Cortex of kidney (tissue), 1 donor: ENCODE measurements around the gene SPG7.
"Not testable (repeated sequence)": the region's sequence is repeated elsewhere in the genome, so short reads cannot be mapped to it uniquely, and the experiment has no call there.

ENCODE experiments used
- DNase-seq: peaks from one replicate; lab custom pipeline; 2025; lab: John Stamatoyannopoulos, UW

SPG7 gene

DNA sequence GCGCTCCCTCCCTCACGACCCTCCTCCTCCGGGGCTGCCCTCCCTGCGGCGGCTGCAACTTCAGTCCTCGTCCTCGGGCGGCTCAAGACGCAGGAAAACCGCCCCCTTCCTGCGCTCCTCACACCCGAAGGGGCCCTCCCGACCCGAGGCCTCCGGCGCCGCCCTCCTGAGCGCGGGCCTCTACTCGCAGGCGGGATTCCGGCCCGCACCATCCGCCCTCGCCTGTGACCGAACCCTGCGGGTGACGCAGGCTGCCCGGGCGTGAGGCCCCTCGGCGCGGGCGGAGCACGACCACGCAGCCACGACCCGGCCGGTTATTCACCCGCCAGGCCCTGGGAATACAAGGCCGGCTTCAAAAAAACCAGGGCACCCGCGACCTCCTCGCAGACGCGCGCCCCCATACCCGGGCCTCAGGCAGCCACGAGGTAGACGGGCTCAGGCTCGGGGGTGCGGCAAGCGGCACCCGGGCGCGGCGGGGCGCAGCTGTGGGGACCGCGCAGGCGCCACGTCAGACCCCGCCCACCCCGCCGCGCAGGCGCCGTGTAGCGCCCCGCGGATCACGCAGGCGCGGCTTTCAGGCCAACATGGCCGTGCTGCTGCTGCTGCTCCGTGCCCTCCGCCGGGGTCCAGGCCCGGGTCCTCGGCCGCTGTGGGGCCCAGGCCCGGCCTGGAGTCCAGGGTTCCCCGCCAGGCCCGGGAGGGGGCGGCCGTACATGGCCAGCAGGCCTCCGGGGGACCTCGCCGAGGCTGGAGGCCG, at the start of gene SPG7:
Gene SPG7, plus strand, starts transcription at position 570 of the 757 bp plus-strand sequence. Its CDS starts 15 bp downstream, at position 585.
- DNase-seq, result no peak

DNA sequence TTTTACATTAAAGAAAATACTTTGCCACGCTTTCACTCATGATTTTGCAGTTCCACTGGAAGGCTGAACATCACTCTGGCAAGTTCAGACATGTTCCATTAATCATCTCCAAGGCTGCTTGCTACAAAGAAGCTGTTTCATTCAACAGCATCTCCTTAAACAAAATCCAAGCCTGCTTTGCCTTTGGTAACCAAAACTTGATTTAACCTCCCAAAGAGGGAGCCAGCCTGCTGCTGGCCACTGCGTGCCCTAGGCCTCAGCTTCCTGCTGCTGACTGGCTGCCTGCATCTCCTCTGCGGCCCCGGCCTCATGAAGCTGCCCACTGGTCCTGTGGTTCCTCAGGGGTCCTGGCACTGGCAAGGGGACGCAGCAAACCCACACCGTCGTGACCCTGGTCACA, 49.7 kb upstream of the SPG7 start:
- no peak for DNase-seq

DNA sequence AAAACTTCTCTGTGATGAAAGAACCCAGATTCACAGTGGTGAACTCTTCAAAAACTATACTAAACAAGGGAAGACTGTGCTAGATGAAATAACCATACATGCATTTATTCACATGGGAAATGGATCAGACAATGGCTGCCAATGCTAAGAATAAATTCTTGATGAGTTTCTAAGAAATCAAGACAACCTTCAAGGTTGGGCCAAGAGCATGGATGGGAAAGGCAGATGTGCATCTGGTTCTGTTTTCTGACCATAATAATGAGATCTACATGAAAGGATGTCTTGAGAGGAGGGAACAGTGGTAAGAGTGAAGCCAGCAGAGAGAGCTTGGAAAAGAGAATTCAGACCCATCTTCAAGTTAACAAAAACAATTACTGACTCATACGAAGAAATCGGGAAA, 49.2 kb upstream of the SPG7 start:
- no peak for DNase-seq

DNA sequence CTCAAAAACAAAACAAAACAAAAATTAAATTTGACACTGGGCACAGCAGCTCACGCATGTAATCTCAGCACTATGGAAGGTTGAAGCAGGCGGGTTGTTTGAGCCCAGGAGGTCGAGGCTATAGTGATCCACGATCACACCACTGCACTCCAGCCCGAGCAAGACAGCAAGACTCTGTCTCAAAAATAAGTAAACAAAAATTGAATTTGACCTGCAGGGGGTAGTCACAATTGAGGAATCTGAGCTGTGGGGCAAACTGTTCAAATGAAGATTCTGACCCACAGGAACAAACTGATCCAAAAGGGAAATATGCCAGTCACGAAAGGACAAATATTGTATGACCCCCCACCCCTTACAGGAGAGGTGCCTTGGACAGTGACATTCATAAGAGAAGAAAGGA, 47.6 kb upstream of the SPG7 start:
- DNase-seq, result no peak

DNA sequence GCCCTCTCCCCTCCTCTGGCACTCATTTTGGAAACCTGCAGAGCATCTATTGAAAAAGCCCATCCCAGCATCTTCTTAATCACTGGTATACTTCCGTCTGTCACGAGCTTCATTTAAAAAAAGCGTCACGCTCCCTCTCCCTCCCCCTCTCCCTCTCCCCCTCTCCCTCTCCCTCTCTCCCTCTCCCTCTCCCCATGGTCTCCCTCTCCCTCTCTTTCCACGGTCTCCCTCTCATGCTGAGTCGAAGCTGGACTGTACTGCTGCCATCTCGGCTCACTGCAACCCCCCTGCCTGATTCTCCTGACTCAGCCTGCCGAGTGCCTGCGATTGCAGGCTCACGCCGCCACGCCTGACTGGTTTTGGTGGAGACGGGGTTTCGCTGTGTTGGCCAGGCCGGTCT, 46.3 kb upstream of the SPG7 start:
- not testable (repeated sequence) for DNase-seq

DNA sequence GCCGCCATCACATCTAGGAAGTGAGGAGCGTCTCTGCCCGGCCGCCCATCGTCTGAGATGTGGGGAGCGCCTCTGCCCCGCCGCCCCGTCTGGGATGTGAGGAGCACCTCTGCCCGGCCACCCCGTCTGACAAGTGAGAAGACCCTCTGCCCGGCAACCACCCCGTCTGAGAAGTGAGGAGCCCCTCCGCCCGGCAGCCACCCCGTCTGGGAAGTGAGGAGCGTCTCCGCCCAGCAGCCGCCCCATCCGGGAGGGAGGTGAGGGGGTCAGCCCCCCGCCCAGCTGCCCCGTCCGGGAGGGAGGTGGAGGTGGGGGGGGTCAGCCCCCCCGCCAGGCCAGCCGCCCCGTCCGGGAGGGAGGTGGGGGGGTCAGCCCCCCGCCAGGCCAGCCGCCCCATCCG, 45.6 kb upstream of the SPG7 start:
- DNase-seq, result not testable (repeated sequence)

DNA sequence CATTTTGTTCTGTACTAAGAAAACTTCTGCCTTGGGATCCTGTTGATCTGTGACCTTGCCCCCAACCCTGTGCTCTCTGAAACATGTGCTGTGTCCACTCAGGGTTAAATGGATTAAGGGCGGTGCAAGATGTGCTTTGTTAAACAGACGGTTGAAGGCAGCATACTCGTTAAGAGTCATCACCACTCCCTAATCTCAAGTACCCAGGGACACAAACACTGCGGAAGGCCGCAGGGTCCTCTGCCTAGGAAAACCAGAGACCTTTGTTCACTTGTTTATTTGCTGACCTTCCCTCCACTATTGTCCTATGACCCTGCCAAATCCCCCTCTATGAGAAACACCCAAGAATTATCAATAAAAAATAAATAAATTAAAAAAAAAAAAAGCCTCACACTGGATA, 44.9 kb upstream of the SPG7 start:
- not testable (repeated sequence) for DNase-seq

DNA sequence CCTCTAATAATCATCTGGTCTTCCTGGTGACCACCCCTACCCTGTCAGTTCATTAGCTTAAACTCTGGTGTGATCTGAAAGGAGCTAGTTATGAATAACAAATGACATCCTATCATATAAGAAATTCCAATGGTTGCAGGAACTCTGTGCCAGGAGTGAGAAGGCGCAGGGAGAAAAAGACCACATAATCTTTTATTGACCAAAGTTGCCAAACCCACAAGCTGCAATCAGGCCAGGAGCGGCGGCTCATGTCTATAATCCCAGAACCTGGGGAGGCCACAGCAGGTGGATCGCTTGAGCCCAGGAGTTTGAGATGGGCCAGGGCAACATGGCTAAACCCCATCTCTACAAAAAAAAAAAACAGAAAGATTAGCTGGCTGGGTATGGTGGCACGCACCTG, 41.3 kb upstream of the SPG7 start:
- DNase-seq, result no peak

DNA sequence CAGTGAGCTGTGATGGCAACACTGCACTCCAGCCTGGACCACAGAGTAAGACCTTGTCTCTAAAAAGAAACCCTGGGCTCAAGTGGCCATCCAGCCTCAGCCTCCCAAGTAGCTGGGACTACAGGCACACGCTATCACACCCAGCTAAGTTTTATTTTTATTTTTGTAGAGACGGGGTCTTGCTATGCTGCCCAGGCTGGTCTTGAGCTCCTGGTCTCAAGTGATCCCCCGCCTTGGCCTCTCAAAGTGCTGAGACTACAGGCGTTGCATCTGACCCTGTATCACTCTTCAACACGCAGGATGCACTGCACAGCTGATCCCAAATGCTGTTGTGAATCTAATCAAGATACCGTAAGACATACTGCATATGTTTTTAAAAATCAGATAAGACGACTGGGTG, 40.8 kb upstream of the SPG7 start:
- no peak for DNase-seq

DNA sequence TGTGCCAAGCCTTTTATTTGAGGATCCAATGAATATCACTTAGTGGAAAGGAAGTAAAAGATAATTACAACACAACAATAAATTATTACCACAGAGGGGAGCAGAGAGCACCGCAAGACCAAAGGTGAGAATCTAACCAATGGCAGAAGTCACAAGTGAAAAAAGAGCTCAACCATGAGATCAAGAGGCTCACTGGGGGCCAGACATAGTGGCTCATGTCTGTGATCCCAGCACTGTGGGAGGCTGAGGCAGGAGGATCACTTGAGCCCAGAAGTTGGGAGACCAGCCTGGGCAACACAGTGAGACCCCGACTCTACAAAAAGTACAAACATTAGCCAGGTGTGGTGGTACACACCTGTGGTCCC, 35.5 kb upstream of the SPG7 start:
- no peak for DNase-seq

DNA sequence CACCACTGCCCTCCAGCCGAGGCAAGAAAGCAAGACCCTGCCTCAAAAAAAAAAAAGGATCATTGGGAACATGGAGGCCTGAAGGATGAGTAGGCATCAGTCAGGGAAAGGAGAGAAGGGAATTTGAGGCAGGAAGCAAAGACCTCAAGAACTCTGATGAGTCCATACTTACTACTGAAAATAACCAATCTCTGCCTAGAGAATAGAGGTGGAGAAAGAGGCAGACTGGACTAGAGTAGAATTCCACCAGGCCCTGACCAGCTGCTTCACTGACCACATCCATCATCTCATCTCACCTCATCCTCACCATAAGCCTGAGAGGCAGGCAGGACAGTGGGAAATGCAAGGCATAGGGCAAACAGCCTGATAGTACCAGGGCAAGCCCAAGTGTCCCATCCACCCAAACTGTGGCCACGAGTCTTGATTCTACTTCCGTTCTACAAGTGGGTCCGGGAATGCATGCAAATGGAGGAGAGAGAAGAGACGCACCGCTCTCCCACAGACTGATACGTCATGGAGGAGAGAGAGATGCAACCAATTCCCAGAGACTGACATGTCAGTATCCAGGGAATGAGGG, 35.0 kb upstream of the SPG7 start:
- no peak for DNase-seq

DNA sequence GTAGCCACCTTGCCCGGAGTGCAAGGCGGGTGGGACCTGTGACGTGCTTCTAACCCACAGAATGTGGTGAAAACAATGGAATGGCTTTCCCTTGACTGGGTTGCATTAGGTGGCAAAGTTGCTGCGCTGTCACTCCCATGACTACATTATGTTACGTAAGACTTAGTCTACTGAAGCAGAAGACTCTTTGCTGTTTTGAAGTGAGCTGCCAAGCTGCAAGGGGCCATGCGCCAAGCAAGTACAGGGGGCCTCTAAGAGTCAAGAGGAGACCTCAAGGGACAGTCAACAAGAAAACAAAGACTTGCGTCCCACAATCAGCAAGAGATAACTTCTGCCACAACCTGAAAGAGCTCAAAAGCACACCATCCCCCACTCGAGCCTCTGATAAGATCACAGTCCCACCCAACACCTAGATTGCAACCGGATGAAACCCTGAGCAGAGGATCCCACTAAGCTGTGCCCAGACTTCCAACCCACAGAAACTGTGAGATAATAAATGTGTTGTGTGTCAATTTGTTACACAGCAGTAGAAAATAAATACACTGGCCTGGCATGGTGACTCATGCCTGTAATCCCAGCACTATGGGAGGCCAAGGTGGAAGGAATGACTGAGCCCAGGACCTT, 34.3 kb upstream of the SPG7 start:
- no peak for DNase-seq

DNA sequence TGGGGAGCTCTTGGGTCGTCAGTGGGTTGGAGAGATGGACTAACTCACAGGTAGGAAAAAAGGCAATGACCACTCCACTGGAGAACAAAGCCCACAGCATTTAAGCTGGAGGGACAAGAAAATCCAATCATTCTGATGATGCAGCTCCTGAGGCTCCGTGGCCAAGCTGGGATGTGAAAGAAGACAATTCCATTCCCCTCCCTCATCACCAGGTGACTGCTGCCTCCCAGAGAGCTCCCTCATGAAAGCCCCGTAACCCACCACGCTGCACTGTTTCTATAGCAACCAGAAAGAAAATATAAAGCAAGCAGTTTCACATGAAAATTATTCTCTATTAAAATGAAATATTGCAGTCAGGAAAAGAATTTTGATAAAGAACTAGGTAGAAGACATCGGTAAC, 33.1 kb upstream of the SPG7 start:
- DNase-seq, result no peak

DNA sequence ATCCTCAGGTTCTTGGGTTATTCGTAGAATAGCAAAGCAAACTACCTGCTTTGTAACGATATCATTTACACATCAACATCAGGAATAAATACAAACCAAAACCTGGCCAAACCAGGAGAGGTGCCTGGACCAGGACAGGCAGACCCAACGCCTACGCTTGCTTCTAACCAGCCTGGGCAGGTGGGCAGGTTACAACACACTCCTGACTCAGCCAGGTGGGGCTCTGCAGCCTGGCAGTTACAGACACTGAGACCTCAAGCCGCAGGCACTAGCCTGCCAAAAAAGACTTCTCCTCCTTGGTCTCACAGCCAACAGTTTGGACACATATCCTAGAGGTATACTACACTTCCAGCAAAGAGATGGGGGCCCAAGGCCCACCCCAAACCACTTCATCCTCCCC, 31.8 kb upstream of the SPG7 start:
- DNase-seq, result no peak

DNA sequence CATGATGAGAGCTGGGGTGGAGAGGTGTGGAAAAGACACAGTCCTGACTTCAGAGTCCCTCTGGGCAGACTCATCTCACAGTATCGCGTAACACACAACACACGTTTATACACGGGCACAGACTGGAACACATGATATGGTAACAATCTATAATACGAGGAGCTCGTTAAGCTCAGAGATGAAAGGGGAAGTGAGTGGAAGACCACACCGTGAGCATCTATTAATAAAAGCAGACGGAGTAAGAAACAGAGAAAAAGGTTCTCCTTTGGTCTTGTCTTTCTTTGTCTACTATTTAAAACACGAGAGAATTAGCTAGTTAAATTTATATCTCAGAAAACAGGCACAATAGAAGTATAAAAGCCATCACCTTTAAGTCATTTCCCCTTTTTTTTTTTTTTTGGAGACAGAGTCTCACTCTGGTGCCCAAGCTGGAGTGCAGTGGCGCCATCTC, 31.4 kb upstream of the SPG7 start:
- no peak for DNase-seq

DNA sequence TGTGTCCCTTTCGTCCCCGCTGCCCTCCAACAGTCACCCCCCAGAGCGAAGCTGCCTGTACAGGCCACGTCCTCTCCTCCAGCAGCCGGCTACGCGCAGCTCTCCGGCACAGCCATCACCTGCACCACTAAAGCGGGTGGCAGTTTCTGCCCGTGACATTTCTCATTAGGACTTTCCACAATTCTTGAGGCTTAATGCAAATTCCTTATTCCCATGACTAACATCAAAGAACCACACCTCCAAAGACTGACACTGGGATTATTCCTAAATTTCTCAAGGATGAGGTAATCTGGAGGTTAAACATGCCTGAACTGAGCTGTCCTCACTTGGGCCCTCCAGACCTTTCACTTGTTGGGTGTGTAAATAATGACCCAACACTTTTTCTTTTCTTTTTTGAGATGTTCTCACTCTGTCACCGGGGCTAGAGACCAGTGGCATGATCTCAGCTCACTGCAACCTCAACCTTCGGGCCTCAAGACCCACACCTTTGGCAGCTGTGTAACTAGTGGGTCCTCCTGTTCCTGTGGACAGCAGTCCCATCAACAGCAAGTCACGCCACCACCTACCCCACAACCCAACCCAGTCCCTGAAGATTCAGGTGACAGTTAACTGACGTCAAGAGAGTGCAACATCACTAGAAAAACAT, 29.5 kb upstream of the SPG7 start:
- DNase-seq, result no peak

DNA sequence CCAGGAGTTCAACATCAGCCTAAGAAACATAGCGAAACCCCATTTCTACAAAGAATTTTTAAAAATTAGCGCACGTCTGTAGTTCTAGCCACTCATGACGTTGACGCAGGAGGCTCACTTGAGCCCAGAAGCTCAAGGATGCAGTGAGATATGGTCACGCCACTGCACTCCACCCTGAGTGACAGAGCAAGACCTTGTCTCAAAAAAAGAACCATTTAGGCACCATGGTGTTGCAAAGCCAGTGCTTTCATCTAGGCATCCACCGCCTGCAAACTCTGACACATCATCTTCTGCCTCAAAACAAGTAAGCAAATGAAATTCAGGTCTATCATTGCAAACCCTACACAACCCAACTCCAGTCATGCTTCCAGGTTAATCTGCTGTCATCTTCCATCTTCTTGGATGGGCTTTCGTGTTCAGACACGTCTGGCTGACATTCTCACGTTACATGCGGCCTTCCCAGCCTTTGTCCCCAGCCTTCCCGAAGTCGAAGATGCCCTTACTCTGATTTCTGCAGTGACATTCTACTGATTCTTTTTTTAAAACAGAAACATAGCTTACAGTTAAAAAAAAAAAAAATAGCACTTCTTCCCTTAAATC, 26.7 kb upstream of the SPG7 start:
- DNase-seq, result no peak

DNA sequence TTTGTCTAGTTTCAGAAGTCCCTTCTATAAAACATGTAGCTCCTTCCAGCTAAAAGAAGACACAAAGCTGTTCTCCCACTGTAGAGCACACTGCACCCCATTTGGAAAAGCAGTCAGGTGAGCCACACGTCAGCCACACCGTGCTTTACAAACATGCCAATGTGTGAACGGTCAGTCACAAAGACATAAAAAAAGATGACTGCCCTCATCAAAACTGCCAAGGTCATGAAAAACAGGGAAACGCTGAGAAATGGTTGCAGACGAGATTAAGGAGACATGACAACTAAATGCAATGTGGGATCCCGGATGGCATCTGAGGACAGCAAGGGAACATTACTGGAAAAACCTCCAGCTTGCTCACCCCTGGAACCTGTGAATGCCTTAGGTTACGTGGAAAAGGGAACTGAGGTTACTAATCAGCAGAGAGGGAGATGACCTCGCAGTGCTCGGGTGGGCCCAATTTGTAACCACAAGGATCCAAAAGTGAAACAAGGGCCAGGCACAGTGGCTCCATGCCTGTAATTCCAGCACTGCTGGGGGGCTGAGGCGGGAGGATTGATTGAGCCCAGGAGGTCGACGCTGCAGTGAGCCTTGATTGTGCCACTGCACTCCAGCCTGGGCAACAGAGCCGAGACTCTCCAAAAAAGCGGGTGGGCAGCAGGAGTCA, 25.9 kb upstream of the SPG7 start:
- DNase-seq, result no peak

DNA sequence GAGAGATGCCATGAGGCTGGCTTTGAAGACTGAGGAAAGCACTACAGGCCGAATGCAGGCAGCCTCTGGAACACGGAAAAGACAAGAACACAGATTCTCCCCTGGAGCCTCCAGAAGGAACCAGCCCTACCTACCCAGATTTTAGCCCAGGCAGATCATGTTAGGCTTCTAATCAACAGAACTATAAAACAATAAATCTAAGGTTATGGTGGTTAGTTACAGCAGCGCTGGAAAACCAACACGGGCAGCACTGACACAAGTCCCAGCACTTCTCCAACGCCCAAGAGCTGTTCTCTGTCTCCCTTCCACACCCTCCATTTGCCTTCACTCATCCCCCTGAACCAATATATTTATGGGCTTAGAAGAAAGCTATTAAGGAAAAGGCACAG, 25.4 kb upstream of the SPG7 start:
- no peak for DNase-seq

DNA sequence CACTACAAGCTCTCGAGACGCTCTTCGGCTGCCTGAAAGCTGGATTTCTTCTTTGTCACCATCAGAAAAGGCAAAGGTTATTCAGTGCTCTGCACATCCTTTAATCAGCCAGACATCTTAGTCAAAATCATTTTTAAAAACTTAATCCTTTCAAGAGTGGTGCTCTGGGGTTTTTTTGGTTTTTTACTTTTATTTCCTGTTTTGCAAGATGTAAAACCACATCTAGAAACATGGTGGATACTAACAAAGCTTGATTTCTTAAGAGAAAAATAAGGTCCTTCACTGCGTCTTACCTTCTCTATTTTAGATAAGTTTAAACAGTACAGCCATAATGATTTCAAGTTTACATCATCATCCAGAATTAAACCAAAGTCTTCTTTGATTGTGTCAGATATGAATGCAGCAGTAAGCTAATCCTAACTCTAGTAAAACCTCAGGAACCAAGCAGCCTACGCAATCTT, 24.1 kb upstream of the SPG7 start:
- no peak for DNase-seq

DNA sequence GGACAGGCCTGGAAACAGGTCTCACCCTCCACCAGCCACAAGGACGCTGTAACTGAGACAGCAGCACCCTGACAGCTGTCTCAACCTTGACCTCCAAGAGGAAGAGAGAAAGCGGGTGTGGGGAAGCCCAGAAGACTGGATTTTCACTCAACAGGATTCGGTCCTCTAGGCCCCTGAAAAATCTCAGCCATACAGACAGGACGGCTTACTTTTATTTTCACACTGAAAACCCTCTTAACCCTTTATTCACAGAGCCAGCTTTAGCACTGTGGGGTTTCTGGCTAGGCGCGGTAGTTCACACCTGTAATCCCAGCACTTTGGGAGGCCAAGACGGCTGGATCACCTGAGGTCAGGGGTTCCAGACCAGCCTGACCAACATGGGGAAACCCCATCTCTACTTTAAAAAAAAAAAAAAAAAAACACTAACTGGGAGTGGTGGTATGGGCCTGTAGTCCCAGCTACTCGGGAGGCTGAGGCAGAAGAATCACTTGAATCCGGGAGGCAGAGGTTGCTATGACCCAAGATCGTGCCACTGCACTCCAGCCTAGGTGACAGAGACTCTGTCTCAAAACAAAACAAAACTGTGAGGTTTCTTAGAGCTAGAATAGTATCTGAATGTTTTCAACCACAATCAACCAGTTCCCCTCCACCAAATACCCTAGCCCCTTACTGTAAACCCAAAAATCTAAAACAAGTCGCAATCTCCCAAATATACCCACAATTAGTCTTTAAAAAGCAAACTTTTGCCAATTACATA, 23.1 kb upstream of the SPG7 start:
- no peak for DNase-seq
